ENCODE measurements around the gene PBX3.

PBX3 gene

DNA sequence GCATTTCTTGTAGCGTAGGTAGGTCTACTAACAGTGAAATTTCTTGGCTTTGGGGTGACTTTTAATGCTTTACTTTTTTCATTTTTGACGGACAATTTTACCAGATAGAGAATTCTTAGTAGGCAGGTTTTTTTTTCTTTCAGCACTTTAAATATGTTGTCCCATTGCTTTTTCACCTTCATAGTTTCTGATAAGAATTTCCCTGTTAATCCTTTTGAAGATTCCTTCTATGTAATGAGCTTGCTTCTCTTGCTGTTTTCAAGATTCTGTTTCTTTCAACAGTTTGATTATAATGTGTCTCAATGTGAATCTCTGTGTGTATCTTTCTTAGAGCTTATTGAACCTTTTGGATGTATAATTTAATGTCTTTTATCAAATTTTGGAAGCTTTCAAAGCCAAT is 35.5 kb downstream of the PBX3 start:
- Histone ChIP-seq H3K4me1 (ENCODE audit: insufficient read depth, insufficient read length) (no peaks in the 10 kb centered on the region), H3K4me3 (ENCODE audit: insufficient read length, low read depth) (no peak overlapping the region), H3K9me3 (ENCODE audit: insufficient read depth, low read length) (peaks cover 18% of the 10 kb centered on the region), H3K36me3 (ENCODE audit: insufficient read depth, insufficient read length, low read length) (peaks cover 15% of the 10 kb centered on the region), H3K9ac (ENCODE audit: insufficient read length, low read depth) (no peak overlapping the region), H3K27me3 (ENCODE audit: insufficient read depth, insufficient read length) (no peaks in the 10 kb centered on the region)
- TF ChIP-seq YY1 (IDR thresholded peaks at IDR 0.05; ENCODE audit: insufficient read depth, insufficient read length) (no peak), ZNF274 (IDR thresholded peaks at IDR 0.05; ENCODE audit: low read depth, low read length) (no peak), SUZ12 (IDR thresholded peaks at IDR 0.05; ENCODE audit: extremely low read depth, insufficient read depth, insufficient read length) (no peak)
- no peak for DNase-seq (ENCODE audit: low read depth, low spot score)

DNA sequence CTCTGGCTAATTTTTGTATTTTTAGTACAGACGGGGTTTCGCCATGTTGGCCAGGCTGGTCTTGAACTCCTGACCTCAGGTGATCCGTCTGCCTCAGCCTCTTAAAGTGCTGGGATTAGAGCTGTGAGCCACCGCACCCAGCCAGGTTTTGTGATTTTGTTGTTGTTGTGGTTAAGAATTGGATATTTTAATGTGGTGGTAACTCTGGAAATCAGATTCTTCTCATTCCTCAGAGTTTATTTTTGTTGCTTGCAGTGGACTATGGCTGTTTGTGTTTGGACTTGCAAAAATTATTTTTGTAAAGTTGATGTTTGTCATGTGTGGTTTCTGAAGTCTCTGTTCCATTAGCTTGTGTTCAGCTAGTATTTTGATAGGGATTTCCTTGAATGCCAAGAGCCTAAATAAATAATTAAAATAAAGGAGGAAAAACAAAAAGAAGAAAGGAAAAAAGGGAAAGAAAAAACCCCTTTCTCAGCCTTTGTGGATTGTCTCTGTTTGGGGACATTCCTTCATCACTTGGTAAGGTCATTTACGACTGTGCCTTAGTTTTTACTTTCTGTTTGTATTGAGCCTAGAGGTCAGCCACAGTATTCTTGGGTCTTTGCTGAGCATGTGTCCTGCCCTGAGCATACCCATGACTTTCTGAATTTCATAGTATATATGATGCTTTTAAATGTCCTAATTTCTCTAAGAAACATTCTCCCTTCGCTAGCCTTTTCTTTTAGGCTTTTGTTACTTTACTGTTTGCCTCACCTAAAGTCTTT is 37.3 kb downstream of the PBX3 start:
- Histone ChIP-seq H3K36me3 (ENCODE audit: insufficient read depth, insufficient read length, low read length) (peaks cover 15% of the 10 kb centered on the region), H3K4me3 (ENCODE audit: insufficient read length, low read depth) (no peak overlapping the region), H3K9me3 (ENCODE audit: insufficient read depth, low read length) (peaks cover 18% of the 10 kb centered on the region), H3K27me3 (ENCODE audit: insufficient read depth, insufficient read length) (no peaks in the 10 kb centered on the region), H3K4me1 (ENCODE audit: insufficient read depth, insufficient read length) (no peaks in the 10 kb centered on the region), H3K9ac (ENCODE audit: insufficient read length, low read depth) (no peak overlapping the region)
- no peak for DNase-seq (ENCODE audit: low read depth, low spot score)
- TF ChIP-seq ZNF274 (IDR thresholded peaks at IDR 0.05; ENCODE audit: low read depth, low read length) (no peak), YY1 (IDR thresholded peaks at IDR 0.05; ENCODE audit: insufficient read depth, insufficient read length) (no peak), SUZ12 (IDR thresholded peaks at IDR 0.05; ENCODE audit: extremely low read depth, insufficient read depth, insufficient read length) (no peak)

DNA sequence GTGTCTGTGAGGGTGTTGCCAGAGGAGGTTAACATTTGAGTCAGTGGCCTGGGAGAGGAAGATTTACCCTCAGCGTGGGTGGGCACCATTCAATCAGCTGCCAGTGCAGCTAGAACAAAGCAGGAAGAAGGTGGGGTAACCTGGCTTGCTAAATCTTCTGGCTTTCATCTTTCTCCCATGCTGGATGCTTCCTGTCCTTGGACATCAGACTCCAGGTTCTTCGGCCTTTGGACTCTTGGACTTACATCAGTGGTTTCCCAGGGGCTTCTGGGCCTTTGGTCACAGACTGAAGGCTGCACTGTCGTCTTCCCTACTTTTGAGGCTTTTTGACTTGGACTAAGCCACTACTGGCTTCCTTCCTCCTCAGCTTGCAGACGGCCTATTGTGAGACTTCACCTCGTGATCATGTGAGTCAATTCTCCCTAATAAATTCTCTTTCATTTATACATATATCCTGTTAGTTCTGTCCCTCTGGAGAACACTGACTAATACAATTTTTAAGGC is 38.1 kb downstream of the PBX3 start:
- H3K9me3 ChIP-seq (ENCODE audit: insufficient read depth, low read length), result peaks cover 18% of the 10 kb centered on the region
- H3K4me1 ChIP-seq (ENCODE audit: insufficient read depth, insufficient read length), result no peaks in the 10 kb centered on the region
- TF ChIP-seq YY1 (IDR thresholded peaks at IDR 0.05; ENCODE audit: insufficient read depth, insufficient read length), result no peak

DNA sequence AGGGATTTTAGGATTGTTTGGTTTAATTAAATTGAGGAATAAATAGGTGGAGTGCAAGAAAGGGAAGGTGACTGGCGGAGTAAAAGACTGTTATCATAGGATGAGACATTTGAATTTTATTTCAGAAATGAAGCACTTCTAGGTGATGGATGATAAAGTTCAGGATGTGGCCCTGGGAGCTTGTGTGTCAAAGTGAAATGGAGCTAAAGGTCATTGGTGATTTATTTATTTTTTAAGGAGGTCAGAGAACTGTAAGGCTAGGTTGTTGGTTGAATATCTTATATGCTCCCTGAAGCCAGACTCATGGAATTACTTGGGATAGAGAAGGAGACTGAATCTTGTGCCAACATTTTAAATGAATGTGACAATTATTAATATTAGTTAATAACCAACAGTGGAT is 40.5 kb downstream of the PBX3 start:
- H3K4me3 ChIP-seq (ENCODE audit: insufficient read length, low read depth), result no peak overlapping the region
- no peak for TF ChIP-seq SUZ12 (IDR thresholded peaks at IDR 0.05; ENCODE audit: extremely low read depth, insufficient read depth, insufficient read length)
- no peak for TF ChIP-seq YY1 (IDR thresholded peaks at IDR 0.05; ENCODE audit: insufficient read depth, insufficient read length)
- TF ChIP-seq ZNF274 (IDR thresholded peaks at IDR 0.05; ENCODE audit: low read depth, low read length), result no peak

More for the DNA sequence above, 38.1 kb downstream of the PBX3 start:
- H3K27me3 ChIP-seq (ENCODE audit: insufficient read depth, insufficient read length), result no peaks in the 10 kb centered on the region
- DNase-seq (ENCODE audit: low read depth, low spot score), result no peak
- H3K4me3 ChIP-seq (ENCODE audit: insufficient read length, low read depth), result no peak overlapping the region
- peaks cover 15% of the 10 kb centered on the region for H3K36me3 ChIP-seq (ENCODE audit: insufficient read depth, insufficient read length, low read length)
- no peak overlapping the region for H3K9ac ChIP-seq (ENCODE audit: insufficient read length, low read depth)

DNA sequence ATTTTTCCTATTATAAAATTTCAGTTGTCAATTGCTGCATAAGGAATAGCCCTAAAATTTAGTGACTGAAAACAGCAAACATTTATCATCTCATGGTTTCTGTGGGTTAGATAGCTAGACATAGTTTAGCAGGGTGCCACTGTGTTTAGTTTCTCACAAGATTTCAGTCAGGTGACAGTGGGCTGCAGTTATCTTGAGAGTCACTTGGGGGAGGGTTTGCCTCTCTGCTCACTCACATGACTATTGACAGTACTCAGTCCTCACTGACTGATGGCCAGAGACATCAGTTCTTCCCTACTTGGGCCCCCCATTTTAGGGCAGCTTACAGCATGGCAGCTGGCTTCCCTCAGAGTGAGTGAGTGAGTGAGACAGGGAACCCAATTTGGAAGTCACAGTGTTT is 42.0 kb downstream of the PBX3 start:
- no peak for DNase-seq (ENCODE audit: low read depth, low spot score)
- Histone ChIP-seq H3K9ac (ENCODE audit: insufficient read length, low read depth) (no peak overlapping the region), H3K36me3 (ENCODE audit: insufficient read depth, insufficient read length, low read length) (peaks cover 17% of the 10 kb centered on the region), H3K4me3 (ENCODE audit: insufficient read length, low read depth) (no peak overlapping the region), H3K4me1 (ENCODE audit: insufficient read depth, insufficient read length) (no peaks in the 10 kb centered on the region), H3K27me3 (ENCODE audit: insufficient read depth, insufficient read length) (no peaks in the 10 kb centered on the region), H3K9me3 (ENCODE audit: insufficient read depth, low read length) (no peaks in the 10 kb centered on the region)
- TF ChIP-seq SUZ12 (IDR thresholded peaks at IDR 0.05; ENCODE audit: extremely low read depth, insufficient read depth, insufficient read length), result no peak
- TF ChIP-seq ZNF274 (IDR thresholded peaks at IDR 0.05; ENCODE audit: low read depth, low read length), result no peak
- TF ChIP-seq YY1 (IDR thresholded peaks at IDR 0.05; ENCODE audit: insufficient read depth, insufficient read length), result no peak

More for the DNA sequence above, 40.5 kb downstream of the PBX3 start:
- no peak overlapping the region for H3K9ac ChIP-seq (ENCODE audit: insufficient read length, low read depth)
- H3K9me3 ChIP-seq (ENCODE audit: insufficient read depth, low read length), result peaks cover 3% of the 10 kb centered on the region; the same call in 1 of the 2 replicates
- H3K36me3 ChIP-seq (ENCODE audit: insufficient read depth, insufficient read length, low read length), result peaks cover 14% of the 10 kb centered on the region
- DNase-seq (ENCODE audit: low read depth, low spot score), result no peak
- no peaks in the 10 kb centered on the region for H3K4me1 ChIP-seq (ENCODE audit: insufficient read depth, insufficient read length)
- H3K27me3 ChIP-seq (ENCODE audit: insufficient read depth, insufficient read length), result no peaks in the 10 kb centered on the region

DNA sequence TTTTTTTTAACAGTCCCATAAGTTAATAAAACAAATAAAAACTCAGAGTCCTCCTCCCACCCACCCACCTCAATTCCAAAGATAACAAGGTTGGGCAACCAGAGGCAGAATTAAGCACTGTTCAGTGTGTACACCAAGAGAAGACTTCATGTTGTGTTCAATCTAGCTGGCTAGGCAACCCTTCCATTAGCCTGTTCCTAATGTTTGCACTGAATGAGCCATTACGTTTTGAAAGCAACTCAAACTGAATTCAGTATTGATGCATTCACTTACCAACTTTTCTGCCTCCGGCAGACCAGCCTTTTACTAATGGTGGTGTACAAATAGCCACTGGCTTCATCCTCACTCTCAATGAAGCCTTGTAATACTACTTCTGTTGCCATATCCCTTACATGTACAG is 47.5 kb downstream of the PBX3 start:
- DNase-seq (ENCODE audit: low read depth, low spot score), result no peak

DNA sequence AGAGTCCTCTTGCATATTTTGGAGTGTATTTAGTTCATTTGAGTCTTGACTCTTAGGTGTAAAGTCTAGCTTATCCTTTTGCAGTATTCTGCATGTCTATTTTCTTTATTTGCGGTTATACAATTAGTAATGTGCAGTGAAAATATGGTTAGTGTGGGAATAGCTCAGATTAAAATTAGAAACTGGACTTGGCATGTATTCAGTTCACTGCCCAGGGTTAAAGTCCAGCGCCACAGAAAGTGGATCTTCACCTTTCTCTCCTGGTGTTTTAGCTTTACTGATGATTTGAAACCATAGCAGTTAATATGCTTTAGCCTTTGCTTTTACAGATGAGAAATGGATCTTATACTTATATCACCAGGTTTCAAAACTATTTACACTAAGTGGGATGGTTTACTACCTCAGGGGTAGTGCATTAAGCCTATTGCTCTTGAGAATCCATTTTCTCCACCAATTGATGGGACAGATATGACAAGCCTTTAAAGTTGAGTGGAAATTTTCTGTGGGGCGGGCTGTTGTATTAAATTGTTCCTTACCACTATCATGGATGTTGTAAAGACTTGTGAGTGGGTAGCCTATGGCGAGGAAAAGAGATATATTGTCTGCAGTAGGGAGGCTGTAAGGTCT is 48.9 kb downstream of the PBX3 start:
- Histone ChIP-seq H3K4me1 (ENCODE audit: insufficient read depth, insufficient read length) (no peaks in the 10 kb centered on the region), H3K27me3 (ENCODE audit: insufficient read depth, insufficient read length) (no peaks in the 10 kb centered on the region), H3K9ac (ENCODE audit: insufficient read length, low read depth) (no peak overlapping the region), H3K9me3 (ENCODE audit: insufficient read depth, low read length) (no peaks in the 10 kb centered on the region), H3K36me3 (ENCODE audit: insufficient read depth, insufficient read length, low read length) (peaks cover 8% of the 10 kb centered on the region), H3K4me3 (ENCODE audit: insufficient read length, low read depth) (no peak overlapping the region)
- TF ChIP-seq SUZ12 (IDR thresholded peaks at IDR 0.05; ENCODE audit: extremely low read depth, insufficient read depth, insufficient read length) (no peak), YY1 (IDR thresholded peaks at IDR 0.05; ENCODE audit: insufficient read depth, insufficient read length) (no peak), ZNF274 (IDR thresholded peaks at IDR 0.05; ENCODE audit: low read depth, low read length) (no peak)
- DNase-seq (ENCODE audit: low read depth, low spot score), result no peak

More for the DNA sequence above, 47.5 kb downstream of the PBX3 start:
- no peaks in the 10 kb centered on the region for H3K4me1 ChIP-seq (ENCODE audit: insufficient read depth, insufficient read length)
- H3K27me3 ChIP-seq (ENCODE audit: insufficient read depth, insufficient read length), result no peaks in the 10 kb centered on the region
- H3K36me3 ChIP-seq (ENCODE audit: insufficient read depth, insufficient read length, low read length), result peaks cover 8% of the 10 kb centered on the region
- no peaks in the 10 kb centered on the region for H3K9me3 ChIP-seq (ENCODE audit: insufficient read depth, low read length)
- TF ChIP-seq SUZ12 (IDR thresholded peaks at IDR 0.05; ENCODE audit: extremely low read depth, insufficient read depth, insufficient read length) (no peak), ZNF274 (IDR thresholded peaks at IDR 0.05; ENCODE audit: low read depth, low read length) (no peak), YY1 (IDR thresholded peaks at IDR 0.05; ENCODE audit: insufficient read depth, insufficient read length) (no peak)
- H3K4me3 ChIP-seq (ENCODE audit: insufficient read length, low read depth), result no peak overlapping the region
- H3K9ac ChIP-seq (ENCODE audit: insufficient read length, low read depth), result no peak overlapping the region

All from NT2/D1 (cell line).